Activated T-helper 2 cell treated with anti-CD3 and anti-CD28 coated beads, Interferon-gamma antibody, Interleukin-2, Interleukin-4, amounts not matched to agents 10 μg/mL and 5 μg/mL and 100 μg/mL, durations not matched to agents 14 hours and 24 hours and 36 hours (primary cell): ENCODE data around the gene FOXG1. TPM values are rescaled to one million over a fixed set of nuclear protein-coding genes. Genes with fewer than 3 reads are reported as not detected.

Experiments
- DNase-seq: peaks from one replicate; pipeline ENCODE4 v3.0.0; 2021; ENCODE audit warnings: low spot score
- H3K27ac Mint-ChIP-seq: one replicate; pipeline ENCODE4 v1.8.0; 2021; ENCODE audit warnings: mixed read lengths
- H3K27me3 Mint-ChIP-seq: one replicate; pipeline ENCODE4 v1.8.0; 2021; ENCODE audit warnings: low read depth, mixed read lengths
- H3K36me3 Mint-ChIP-seq: one replicate; pipeline ENCODE4 v1.8.0; 2021; ENCODE audit warnings: low read depth, mixed read lengths
- H3K4me1 Mint-ChIP-seq: one replicate; pipeline ENCODE4 v1.8.0; 2021; ENCODE audit warnings: low read depth, mixed read lengths
- H3K4me3 Mint-ChIP-seq: one replicate; pipeline ENCODE4 v1.8.0; 2021; ENCODE audit warnings: low read depth, mild to moderate bottlenecking, moderate library complexity, mixed read lengths
- H3K9me3 Mint-ChIP-seq: one replicate; pipeline ENCODE4 v1.8.0; 2021; ENCODE audit warnings: mixed read lengths
- intact Hi-C: fragments of 100-400 bp; cut with micrococcal nuclease; formaldehyde crosslinking; loops from one replicate; pipeline ENCODE4 v1.15.1; 2023
- total RNA-seq: library from RNA; stranded (reverse); gene quantifications from 2 replicates; pipeline ENCODE4 v1.2.3, GENCODE V29; 2022

FOXG1 gene
- total RNA-seq, 1 donor from 2014 or later, result not detected

DNA sequence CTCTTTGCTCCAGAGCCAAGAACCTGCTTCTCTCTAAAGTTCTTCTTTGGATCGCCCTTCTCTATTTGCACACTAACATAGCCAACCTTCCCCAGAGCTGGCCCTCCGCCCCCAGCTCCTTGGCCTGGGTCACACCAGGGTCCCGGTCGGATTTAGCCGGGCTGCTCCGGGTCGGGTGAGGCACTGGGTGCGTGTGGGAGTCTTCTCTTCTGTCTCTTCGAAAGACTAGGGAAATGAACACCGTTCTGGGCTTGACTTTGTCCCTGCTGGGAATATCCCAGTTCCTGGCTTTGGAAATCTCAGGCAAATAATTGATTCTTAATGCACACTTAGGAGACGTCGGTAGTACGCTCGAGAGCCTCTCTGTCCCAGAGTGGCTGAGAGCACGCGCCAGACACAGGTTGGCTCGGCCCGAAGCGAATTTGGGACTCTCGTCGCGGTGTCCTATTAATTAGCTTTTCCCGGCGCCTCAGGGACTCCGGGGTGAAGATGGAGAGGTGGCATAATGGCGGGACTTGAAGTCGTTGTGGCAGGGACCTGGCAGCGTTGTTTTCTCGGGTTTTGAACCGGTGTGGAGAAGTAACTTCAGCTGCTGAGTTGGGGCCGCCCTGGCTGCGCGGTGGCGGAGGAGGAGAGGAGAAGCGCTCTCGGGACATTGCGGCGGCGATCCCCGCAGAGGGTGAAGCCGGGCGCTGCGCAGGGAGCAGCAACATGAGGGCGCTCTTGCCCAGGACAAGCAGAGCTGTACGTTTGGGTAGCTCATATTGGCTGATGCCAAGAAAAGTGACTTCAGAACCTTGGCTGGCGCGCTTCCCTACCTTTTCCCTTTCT is 7.5 kb downstream of the FOXG1 start:
- Mint-ChIP-seq H3K27me3 (peaks cover 40% of the 10 kb centered on the region), H3K9me3 (no peaks in the 10 kb centered on the region), H3K36me3 (no peaks in the 10 kb centered on the region), H3K27ac (no peak overlapping the region), H3K4me3 (no peak overlapping the region), H3K4me1 (no peaks in the 10 kb centered on the region)
- intact Hi-C loops, result loop anchor here (2.0 kb wide), 1 partner anchor 17 kb away; no protein-coding TSS in a partner anchor
- DNase-seq, result no peak

DNA sequence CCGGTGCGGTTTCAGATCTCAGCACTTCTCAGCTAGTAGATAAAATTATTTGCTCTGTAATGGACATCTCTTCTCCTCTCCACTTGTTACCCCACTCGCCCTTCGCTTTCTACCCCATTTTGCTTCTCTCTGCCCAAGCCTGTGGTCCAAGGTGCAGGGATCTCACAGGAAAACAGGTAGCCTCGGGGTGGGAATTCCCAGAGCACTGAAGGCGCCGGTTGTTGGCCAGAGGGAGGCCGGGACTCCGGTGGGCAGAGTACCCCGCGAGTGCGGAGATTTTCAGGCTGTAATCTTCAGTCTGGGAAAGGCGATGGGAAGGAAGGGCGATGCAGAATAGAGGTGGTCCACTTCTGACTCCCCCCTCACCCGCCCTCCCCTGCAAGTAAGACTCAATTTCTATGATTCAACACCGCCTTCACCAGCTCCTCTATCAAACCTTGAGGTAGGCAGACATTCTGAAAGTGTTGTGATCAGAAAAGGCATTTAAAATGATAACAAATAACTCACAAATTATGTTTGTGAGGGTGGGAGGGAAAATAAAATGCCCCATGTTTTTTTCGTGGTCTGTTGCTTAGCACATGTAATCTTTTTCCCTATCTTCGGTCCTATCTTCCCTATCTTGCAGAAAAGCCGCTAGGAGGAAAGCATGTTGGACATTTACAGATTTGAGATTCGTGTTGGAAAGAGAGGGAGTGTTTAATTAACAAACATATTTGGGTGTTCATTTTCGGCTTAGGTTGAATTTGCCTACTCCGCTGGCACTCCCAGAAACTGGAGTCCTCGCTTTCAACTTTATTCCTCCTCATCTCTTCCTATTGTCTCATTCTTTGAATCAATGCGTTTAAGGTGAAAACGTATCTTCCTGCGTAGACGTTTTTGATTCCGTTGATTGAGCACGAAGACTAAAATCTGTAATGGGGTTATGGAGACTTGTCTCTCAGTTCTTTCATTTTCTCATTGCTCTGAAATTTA is 8.5 kb downstream of the FOXG1 start:
- Mint-ChIP-seq H3K36me3 (no peaks in the 10 kb centered on the region), H3K9me3 (no peaks in the 10 kb centered on the region), H3K27ac (no peak overlapping the region), H3K4me1 (no peaks in the 10 kb centered on the region), H3K4me3 (no peak overlapping the region), H3K27me3 (peaks cover 40% of the 10 kb centered on the region)
- intact Hi-C loops, result loop anchor here (2.0 kb wide), 1 partner anchor 18 kb away; no protein-coding TSS in a partner anchor
- no peak for DNase-seq

DNA sequence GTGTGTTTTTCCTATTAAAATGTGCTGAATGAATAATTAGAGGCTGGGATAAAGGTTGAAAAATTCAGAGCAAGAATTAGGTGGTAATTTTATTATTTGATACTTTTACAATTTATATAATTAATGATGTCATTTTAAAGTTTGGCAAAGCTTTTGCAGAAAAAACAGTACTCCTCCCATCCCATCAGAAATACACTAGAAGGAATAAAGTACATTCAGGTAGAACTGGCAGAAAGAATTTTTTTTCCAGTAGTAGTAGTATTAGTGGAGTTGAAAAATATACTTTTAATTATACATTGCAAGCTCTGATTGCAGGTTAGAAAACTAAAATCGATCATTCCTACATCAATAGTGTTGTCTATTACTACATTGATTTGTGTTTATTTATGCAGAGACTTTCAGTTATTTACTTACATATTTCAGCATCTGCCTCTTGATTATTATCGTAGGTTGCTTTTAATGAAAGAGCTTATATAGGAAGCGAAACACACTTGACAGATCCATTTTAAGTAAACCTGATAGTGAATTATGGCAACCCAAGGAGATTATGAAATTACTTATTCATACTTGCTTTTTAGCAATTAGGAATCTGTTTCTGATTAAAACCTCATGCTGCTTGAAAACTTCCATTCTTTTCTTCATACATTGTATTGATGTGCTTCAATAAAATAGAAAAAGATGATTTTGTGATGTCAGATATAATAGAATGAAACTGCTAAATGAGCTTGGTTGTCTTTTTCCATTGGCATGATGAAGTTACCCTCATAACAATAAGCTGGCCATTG is 10.1 kb downstream of the FOXG1 start:
- Mint-ChIP-seq H3K4me1 (no peaks in the 10 kb centered on the region), H3K27me3 (peaks cover 42% of the 10 kb centered on the region), H3K27ac (no peak overlapping the region), H3K36me3 (no peaks in the 10 kb centered on the region), H3K4me3 (no peak overlapping the region), H3K9me3 (no peaks in the 10 kb centered on the region)
- DNase-seq, result no peak
- intact Hi-C loops, result no loop called here

- Mint-ChIP-seq H3K9me3 (no peaks in the 10 kb centered on the region), H3K4me3 (no peak overlapping the region), H3K36me3 (no peaks in the 10 kb centered on the region), H3K27ac (no peak overlapping the region), H3K4me1 (no peaks in the 10 kb centered on the region), H3K27me3 (peaks cover 40% of the 10 kb centered on the region)
- no peak for DNase-seq
- intact Hi-C loops, result no loop called here
Measured at GRCh38 chr14:28777471-28778137, 11.0 kb downstream of the FOXG1 start.

GRCh38 chr14:28778138-28779117 is 11.8 kb downstream of the FOXG1 start:
- H3K4me1 Mint-ChIP-seq, result no peaks in the 10 kb centered on the region
- H3K4me3 Mint-ChIP-seq, result no peak overlapping the region
- DNase-seq, result no peak
- intact Hi-C loops, result no loop called here
- H3K36me3 Mint-ChIP-seq, result no peaks in the 10 kb centered on the region
- peaks cover 33% of the 10 kb centered on the region for H3K27me3 Mint-ChIP-seq
- no peak overlapping the region for H3K27ac Mint-ChIP-seq
- H3K9me3 Mint-ChIP-seq, result no peaks in the 10 kb centered on the region

DNA sequence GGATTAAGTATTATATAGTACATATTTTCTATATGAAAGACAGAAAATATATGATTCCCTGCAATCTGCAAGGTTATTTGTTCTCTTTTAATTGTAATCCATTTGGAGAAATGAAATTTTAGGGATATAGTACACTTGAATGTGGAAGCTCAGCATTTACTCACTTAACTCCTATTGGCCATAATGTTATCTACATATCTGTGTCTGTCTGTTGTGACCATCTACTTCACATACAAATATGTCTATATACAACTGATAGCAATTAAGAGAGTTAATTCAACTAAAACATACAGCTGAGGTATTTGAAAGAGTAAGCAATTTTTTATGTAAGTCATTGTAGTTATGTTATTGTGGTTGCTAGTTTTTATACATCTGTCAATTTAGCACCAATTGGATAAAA is 12.9 kb downstream of the FOXG1 start:
- no peaks in the 10 kb centered on the region for H3K4me1 Mint-ChIP-seq
- no peak overlapping the region for H3K27ac Mint-ChIP-seq
- H3K4me3 Mint-ChIP-seq, result no peak overlapping the region
- no peaks in the 10 kb centered on the region for H3K36me3 Mint-ChIP-seq
- intact Hi-C loops, result no loop called here
- no peak for DNase-seq
- H3K9me3 Mint-ChIP-seq, result peaks cover 3% of the 10 kb centered on the region
- H3K27me3 Mint-ChIP-seq, result peaks cover 30% of the 10 kb centered on the region

DNA sequence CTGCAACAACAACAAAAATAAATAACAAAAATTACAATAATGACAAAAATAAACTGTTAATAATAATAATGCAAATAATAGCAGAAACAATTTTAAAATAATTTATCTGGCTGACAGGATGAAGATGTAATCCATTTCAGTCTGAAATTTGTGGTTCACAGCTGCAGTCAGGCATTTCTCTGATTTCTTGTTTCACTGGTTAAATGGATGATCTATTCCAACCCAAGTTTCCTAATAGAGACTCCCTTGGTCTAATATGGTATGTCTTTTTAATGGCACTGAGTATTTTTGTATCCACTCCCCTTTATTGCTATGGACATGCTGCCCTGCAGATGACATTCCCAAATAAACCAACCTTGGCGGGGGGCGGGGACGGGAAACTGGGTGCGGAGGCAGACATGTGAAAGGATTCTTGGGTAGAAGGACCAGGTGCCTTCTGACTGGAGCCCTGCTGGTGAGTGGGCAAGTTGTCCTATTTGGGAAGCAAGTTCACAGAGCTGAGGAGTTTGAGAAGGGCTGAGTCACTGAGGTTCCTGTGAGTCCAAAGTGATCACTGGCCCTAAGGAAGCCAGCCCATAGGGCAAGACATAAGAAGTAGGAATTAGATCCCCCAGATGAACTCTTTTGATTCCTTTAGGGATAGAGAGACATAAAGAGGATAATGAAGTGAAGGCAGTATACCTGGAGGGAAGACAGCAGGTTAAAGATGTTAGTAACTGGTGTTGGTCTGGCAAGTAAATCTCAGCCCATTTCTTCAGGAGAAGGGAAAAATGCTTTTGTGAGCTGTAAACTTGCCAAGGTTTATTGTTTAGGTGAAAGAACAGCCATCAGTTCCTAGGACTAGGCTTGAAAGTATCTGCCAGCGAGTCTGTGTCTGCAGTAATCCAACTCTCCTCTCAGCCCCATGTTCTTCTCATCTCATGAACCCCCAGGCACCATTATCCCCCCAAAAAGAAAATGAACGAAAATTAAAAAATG is 14.5 kb downstream of the FOXG1 start:
- Mint-ChIP-seq H3K27ac (no peak overlapping the region), H3K27me3 (peaks cover 20% of the 10 kb centered on the region), H3K4me3 (no peak overlapping the region), H3K9me3 (peaks cover 12% of the 10 kb centered on the region), H3K36me3 (no peaks in the 10 kb centered on the region), H3K4me1 (no peaks in the 10 kb centered on the region)
- intact Hi-C loops, result no loop called here
- no peak for DNase-seq

GRCh38 chr14:28782301-28782700 is 15.7 kb downstream of the FOXG1 start:
- H3K9me3 Mint-ChIP-seq, result peaks cover 16% of the 10 kb centered on the region
- peaks cover 16% of the 10 kb centered on the region for H3K27me3 Mint-ChIP-seq
- no peaks in the 10 kb centered on the region for H3K36me3 Mint-ChIP-seq
- no peak overlapping the region for H3K4me3 Mint-ChIP-seq
- DNase-seq, result no peak
- H3K4me1 Mint-ChIP-seq, result no peaks in the 10 kb centered on the region
- no peak overlapping the region for H3K27ac Mint-ChIP-seq
- intact Hi-C loops, result no loop called here

GRCh38 chr14:28783664-28784063 is 17.1 kb downstream of the FOXG1 start:
- Mint-ChIP-seq H3K36me3 (no peaks in the 10 kb centered on the region), H3K27me3 (peaks cover 10% of the 10 kb centered on the region), H3K27ac (no peak overlapping the region), H3K9me3 (peaks cover 21% of the 10 kb centered on the region), H3K4me1 (no peaks in the 10 kb centered on the region), H3K4me3 (no peak overlapping the region)
- no peak for DNase-seq
- intact Hi-C loops, result no loop called here

- no peaks in the 10 kb centered on the region for H3K36me3 Mint-ChIP-seq
- H3K9me3 Mint-ChIP-seq, result peaks cover 23% of the 10 kb centered on the region
- intact Hi-C loops, result no loop called here
- H3K27ac Mint-ChIP-seq, result no peak overlapping the region
- H3K4me1 Mint-ChIP-seq, result no peaks in the 10 kb centered on the region
- no peak for DNase-seq
- H3K27me3 Mint-ChIP-seq, result peaks cover 10% of the 10 kb centered on the region
- no peak overlapping the region for H3K4me3 Mint-ChIP-seq
Measured at GRCh38 chr14:28784096-28785048, 17.8 kb downstream of the FOXG1 start.
